C4-2B (cell line): Measurements from ENCODE around the gene RNASE9.

Experiments used
- CTCF ChIP-seq: fragments of 450-650 bp; conservative IDR thresholded peaks from 2 replicates; pipeline ENCODE4 v1.5.1; 2017; ENCODE audit warnings: mild to moderate bottlenecking
- ZFX ChIP-seq: fragments of 450-650 bp; IDR thresholded peaks from 2 replicates; pipeline ENCODE4 v1.6.1; 2017

DNA sequence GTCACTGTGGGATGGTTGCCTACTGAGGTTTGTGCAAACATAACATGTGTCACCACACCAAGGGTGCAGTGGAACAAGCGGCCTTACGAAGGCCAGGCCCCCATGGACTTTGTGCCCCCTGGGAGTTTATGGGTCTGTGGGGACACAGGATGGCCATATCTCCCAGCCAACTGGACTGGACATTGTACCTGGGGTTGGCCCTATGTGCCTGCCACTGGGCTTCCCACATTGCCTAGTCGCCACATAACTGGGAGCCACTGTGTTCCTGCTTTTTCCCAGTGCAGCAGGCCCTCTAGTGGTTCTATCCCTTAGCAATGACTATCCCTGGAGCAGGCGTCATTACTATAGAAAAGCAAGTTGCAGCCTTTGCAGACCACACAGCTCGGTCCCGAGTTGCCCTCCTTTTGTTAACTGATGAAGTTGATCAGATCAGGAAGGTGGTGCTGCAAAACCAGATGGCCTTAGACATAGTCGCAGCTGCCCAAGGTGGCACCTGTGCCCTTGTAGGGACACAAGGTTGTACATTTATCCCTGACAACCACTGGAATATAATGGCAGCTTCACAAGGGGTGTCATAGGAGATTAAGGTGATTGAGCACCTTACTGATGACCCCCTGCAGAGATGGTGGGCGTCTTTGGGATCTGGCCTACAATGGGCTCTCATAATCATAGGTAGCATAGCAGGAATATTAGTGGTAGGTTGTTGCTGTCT lies 45.5 kb upstream of the RNASE9 start:
- TF ChIP-seq CTCF = peak; percentile 69
- no peak for TF ChIP-seq ZFX
